Activated CD8-positive, alpha-beta T cell treated with anti-CD3 and anti-CD28 coated beads, Interleukin-2, amount 10 ng/mL, durations not matched to agents 7 days and 5 days (primary cell): Measurements from ENCODE around the gene ID3. TPM values are rescaled to one million over a fixed set of nuclear protein-coding genes. Genes with fewer than 3 reads are reported as not detected.
A peak's percentile ranks its signal among the peaks of the same experiment; 100 is the strongest.

Experiments
- ATAC-seq: fragments of 150-1000 bp; cut with Tn5 transposase; one replicate; pipeline ENCODE4 v1.10.0; 2021; ENCODE audit warnings: moderate library complexity
- CTCF ChIA-PET: fragments of 350-600 bp; sonication (Branson Sonifier 250); formaldehyde crosslinking; loops from one replicate; lab custom pipeline; 2021; ENCODE audit warnings: antibody characterized with exemption; lab: Charles Lee
- POLR2A ChIA-PET: fragments of 350-600 bp; sonication (Branson Sonifier 250); formaldehyde crosslinking; loops from one replicate; lab custom pipeline; 2021; ENCODE audit warnings: antibody characterized with exemption; lab: Charles Lee
- DNase-seq: peaks from one replicate; pipeline ENCODE4 v3.0.0-alpha.2; 2020
- H3K27ac Mint-ChIP-seq: one replicate; pipeline ENCODE4 v1.8.0; 2021; ENCODE audit warnings: mild to moderate bottlenecking, mixed read lengths
- H3K27me3 Mint-ChIP-seq: one replicate; pipeline ENCODE4 v1.8.0; 2021; ENCODE audit warnings: low read depth, mixed read lengths
- H3K36me3 Mint-ChIP-seq: one replicate; pipeline ENCODE4 v1.8.0; 2021; ENCODE audit warnings: low read depth, mixed read lengths
- H3K4me1 Mint-ChIP-seq: one replicate; pipeline ENCODE4 v1.8.0; 2021; ENCODE audit warnings: low read depth, mixed read lengths
- H3K4me3 Mint-ChIP-seq: one replicate; pipeline ENCODE4 v1.8.0; 2021; ENCODE audit warnings: mild to moderate bottlenecking, mixed read lengths
- H3K9me3 Mint-ChIP-seq: one replicate; pipeline ENCODE4 v1.8.0; 2022; ENCODE audit warnings: mixed read lengths; ENCODE audit not compliant: insufficient read depth
- total RNA-seq, 2 experiments: library from RNA; stranded (reverse); gene quantifications; one replicate each; pipeline ENCODE4 v1.2.3, GENCODE V29; 2021

Gene ID3
- total RNA-seq, 2 experiments from 2014 or later: 31.4 to 34.4 TPM

DNA sequence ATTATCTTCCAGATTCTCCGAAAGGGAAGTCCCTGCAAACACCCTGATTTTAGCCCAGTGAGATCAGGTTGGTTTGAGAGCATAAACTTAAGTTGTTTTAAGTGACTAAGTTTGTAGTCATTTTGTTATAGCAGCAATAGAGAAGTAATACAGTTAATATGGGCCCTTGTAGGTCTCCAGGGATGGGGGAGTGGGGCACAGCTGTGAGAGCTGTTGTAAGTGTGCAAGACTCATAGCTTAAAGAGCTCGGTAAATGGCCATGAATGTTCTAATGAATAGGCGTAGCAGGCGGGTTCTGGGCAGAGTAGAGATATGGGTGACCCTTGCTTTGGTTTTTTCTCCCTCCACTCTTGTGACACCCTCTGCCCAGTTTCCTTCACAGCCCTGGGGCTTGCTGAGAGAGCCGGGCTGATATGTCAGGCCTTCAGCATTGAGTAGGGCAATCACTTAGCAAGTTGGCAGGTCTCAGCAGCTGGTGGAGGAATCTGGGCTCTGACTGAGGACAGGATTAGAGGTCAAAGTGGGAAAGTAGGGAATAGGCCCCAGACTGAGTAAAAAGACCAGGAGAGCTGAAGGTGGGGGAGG lies 16.0 kb upstream of the ID3 start:
- no peak overlapping the region for H3K4me3 Mint-ChIP-seq

DNA sequence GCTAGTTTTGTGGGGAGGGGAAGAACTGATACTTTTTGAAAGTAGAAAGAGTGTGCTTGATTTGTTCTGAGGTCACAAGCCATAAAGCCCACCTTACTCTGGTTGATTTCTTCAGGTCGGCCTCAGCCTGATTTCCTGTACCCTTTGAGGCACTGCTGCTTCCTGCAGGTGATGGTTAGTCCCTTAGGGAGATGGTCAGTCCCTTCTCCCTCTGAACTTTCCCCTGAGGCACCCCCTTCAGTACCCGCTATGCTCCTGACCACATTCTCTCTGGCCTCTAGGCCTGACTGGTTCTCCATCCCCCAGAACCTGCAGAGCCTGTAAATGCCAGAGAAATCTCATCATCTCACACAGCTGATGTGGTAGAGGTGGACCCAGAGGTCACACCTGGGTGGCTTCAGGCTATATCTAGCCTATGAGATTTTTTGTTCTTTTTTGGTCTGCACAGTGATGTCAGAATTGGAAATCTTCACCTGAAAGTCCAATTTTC lies 15.0 kb upstream of the ID3 start:
- ATAC-seq: no peak
- H3K4me1 Mint-ChIP-seq: peaks cover 55% of the 10 kb centered on the region
- peaks cover 11% of the 10 kb centered on the region for H3K27me3 Mint-ChIP-seq
- H3K27ac Mint-ChIP-seq: peak overlapping the region; percentile 35
- no peaks in the 10 kb centered on the region for H3K36me3 Mint-ChIP-seq
- ChIA-PET POLR2A (interaction anchor here (1.4 kb wide), 1 partner anchor 18 kb away, joined by 4 read pairs; no protein-coding TSS in a partner anchor), CTCF (interaction anchor here (1.3 to 11.1 kb wide), 4 partner anchors 17 to 62 kb away, joined by 4 to 144 read pairs (median 34); partner anchors contain the start of gene ID3)
- H3K9me3 Mint-ChIP-seq: no peaks in the 10 kb centered on the region
- no peak for DNase-seq
- H3K4me3 Mint-ChIP-seq: no peak overlapping the region

More for the DNA sequence above, 16.0 kb upstream of the ID3 start:
- H3K27ac Mint-ChIP-seq: peak overlapping the region; percentile 41
- CTCF ChIA-PET: interaction anchor here (1.5 to 11.1 kb wide), 6 partner anchors 16 to 61 kb away, joined by 5 to 144 read pairs (median 20); partner anchors contain the start of gene ID3
- peaks cover 55% of the 10 kb centered on the region for H3K4me1 Mint-ChIP-seq
- peaks cover 5% of the 10 kb centered on the region for H3K27me3 Mint-ChIP-seq
- no peak for ATAC-seq
- H3K9me3 Mint-ChIP-seq: no peaks in the 10 kb centered on the region
- DNase-seq: no peak
- H3K36me3 Mint-ChIP-seq: no peaks in the 10 kb centered on the region
- POLR2A ChIA-PET: interaction anchor here (0.7 to 4.4 kb wide), 3 partner anchors 16 to 39 kb away, joined by 3 to 43 read pairs (median 4); no protein-coding TSS in a partner anchor

DNA sequence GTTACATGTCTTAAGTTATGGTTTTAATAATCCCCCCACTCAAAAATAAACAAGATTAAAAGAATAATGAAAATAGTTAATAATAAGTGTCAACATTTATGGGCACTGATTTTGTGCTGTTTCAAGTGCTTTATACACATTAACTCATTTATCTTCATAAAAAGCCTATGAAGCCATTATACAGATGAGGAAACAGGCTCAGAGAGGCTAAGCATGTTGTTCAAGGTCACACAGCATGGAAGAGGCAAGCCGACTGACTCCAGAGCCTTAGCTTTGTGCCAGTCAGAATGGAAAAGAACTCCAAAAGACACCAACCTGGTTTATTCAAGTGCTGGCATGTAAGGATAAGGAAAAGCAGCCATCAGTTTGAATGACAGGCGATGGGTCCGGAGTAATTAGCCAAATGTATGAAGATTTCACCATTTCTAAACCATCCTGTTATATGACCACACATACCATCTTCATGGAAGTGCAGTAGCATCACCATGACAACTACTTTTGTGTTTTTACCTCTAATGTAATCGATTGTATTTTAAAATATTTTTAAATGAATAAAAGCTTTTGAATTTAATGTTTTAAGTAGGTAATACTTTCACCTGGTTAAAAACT lies 14.4 kb upstream of the ID3 start:
- no peak for DNase-seq
- Mint-ChIP-seq H3K9me3 (no peaks in the 10 kb centered on the region), H3K4me3 (no peak overlapping the region), H3K36me3 (no peaks in the 10 kb centered on the region), H3K27me3 (peaks cover 17% of the 10 kb centered on the region), H3K4me1 (peaks cover 51% of the 10 kb centered on the region), H3K27ac (no peak overlapping the region)
- ATAC-seq: no peak
- CTCF ChIA-PET: interaction anchor here (0.7 to 11.1 kb wide), 8 partner anchors 14 to 62 kb away, joined by 3 to 144 read pairs (median 5); partner anchors contain the start of gene ID3
- POLR2A ChIA-PET: interaction anchor here (0.9 to 1.4 kb wide), 2 partner anchors 18 to 26 kb away, joined by 3 to 4 read pairs; no protein-coding TSS in a partner anchor

DNA sequence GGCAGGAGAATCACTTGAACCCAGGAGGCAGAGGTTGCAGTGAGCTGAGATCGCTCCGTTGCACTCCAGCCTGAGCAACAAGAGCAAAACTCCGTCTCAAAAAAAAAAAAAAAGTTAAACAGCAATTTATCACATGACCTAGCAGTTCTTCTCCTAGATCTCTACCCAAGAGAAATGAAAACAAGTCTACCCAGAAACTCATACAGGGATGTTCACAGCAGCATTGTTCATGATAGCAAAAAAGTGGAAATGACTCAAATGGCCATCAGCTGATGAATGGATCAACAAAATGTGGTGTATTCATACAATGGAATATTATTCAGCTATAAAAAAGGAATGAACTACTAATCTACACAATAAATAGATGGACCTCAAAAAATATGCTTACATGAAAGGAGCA lies 12.2 kb upstream of the ID3 start:
- Mint-ChIP-seq H3K4me3 (no peak overlapping the region), H3K36me3 (no peaks in the 10 kb centered on the region), H3K27ac (no peak overlapping the region), H3K9me3 (no peaks in the 10 kb centered on the region), H3K4me1 (peaks cover 38% of the 10 kb centered on the region), H3K27me3 (peaks cover 28% of the 10 kb centered on the region)
- no peak for ATAC-seq
- ChIA-PET CTCF (interaction anchor here (0.7 to 11.1 kb wide), 3 partner anchors 16 to 65 kb away, joined by 3 to 144 read pairs (median 4); no protein-coding TSS in a partner anchor), POLR2A (interaction anchor here (1.1 kb wide), 1 partner anchor 254 kb away, joined by 4 read pairs; the partner anchor contains the start of gene HMGCL)
- no peak for DNase-seq

DNA sequence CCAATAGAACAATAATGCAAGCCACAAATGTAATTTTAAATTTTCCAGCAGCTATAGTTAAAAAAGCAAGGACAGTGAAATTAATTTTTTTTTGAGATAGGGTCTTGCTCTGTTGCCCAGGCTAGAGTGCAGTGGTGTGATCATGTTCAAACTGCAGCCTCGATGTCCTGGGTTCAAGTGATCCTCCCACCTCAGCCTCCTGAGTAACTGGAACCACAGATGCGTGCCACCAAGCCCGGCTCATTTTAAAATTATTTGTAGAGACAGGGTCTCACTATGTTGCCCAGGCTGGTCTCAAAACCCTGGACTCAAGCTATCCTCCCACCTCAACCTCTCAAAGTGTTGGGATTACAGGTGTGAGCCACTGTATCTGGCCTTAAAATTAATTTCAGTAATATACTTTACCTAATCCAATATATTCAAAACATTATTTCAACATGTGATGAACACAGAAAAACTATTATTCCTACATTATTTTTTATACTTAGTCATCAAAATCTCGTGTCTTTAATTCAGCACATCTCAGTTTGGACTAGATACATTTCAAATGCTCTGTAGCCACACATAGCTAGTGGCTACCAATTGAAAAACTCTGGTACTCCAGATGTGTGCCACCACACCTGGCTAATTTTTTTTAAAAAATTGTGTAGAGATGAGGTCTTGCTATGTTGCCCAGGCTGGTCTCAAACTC lies 10.8 kb upstream of the ID3 start:
- peaks cover 25% of the 10 kb centered on the region for H3K4me1 Mint-ChIP-seq
- no peak overlapping the region for H3K27ac Mint-ChIP-seq
- H3K27me3 Mint-ChIP-seq: peaks cover 35% of the 10 kb centered on the region
- CTCF ChIA-PET: interaction anchor here (1.2 to 11.1 kb wide), 2 partner anchors 11 to 66 kb away, joined by 3 to 144 read pairs; no protein-coding TSS in a partner anchor
- no peaks in the 10 kb centered on the region for H3K9me3 Mint-ChIP-seq
- POLR2A ChIA-PET: interaction anchor here (1.3 to 2.3 kb wide), 2 partner anchors 11 to 22 kb away, joined by 3 to 13 read pairs; partner anchors contain the start of gene ID3
- no peaks in the 10 kb centered on the region for H3K36me3 Mint-ChIP-seq
- ATAC-seq (no peak), DNase-seq (no peak)
- H3K4me3 Mint-ChIP-seq: no peak overlapping the region

DNA sequence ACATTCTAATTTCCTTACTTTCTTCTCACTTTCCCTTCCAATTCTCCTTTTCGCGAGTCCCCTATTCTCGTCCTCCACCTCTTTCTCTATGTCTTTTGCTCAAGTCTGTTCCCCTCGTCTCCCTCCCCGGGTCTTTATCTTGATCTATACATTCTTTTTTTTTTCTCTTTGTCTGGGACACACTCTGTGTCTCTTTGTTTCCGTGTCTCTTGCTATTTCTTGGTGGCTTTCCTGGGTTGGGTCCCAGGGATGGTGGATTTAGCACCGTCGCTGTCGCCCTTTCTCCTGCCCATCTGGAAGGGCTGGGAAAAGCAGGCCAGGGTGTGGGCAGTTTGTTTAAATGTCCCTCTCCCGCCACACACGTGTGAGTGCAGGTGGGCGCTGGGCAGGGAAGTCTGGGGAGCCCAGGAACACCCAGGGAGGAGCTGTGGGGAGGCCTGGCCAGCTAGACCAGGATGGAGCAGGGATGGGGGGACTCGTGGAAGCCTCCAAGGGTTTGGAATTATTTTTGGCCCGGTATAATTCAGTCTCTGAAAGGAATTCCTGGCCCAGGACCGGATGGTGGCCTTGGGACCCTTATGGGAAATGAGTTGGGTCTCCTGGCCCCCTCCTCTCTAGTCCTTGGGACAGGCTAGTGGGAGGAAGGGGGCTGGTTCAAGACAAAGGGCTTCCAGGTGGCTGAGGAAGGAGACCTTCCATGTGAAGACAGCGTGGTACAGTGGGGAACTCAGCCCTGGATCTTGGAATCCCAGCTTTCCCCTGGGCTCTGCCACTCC lies 9.5 kb upstream of the ID3 start:
- Mint-ChIP-seq H3K4me1 (peaks cover 13% of the 10 kb centered on the region), H3K4me3 (peak overlapping the region; percentile 68), H3K27me3 (peaks cover 44% of the 10 kb centered on the region), H3K9me3 (no peaks in the 10 kb centered on the region), H3K36me3 (no peaks in the 10 kb centered on the region), H3K27ac (peak overlapping the region; percentile 17)
- ATAC-seq (no peak), DNase-seq (no peak)
- ChIA-PET POLR2A (interaction anchor here (0.6 to 2.3 kb wide), 2 partner anchors 9 to 503 kb away, joined by 3 to 13 read pairs; partner anchors contain the start of gene ID3), CTCF (interaction anchor here (1.3 to 11.1 kb wide), 3 partner anchors 15 to 67 kb away, joined by 3 to 144 read pairs (median 9); no protein-coding TSS in a partner anchor)

DNA sequence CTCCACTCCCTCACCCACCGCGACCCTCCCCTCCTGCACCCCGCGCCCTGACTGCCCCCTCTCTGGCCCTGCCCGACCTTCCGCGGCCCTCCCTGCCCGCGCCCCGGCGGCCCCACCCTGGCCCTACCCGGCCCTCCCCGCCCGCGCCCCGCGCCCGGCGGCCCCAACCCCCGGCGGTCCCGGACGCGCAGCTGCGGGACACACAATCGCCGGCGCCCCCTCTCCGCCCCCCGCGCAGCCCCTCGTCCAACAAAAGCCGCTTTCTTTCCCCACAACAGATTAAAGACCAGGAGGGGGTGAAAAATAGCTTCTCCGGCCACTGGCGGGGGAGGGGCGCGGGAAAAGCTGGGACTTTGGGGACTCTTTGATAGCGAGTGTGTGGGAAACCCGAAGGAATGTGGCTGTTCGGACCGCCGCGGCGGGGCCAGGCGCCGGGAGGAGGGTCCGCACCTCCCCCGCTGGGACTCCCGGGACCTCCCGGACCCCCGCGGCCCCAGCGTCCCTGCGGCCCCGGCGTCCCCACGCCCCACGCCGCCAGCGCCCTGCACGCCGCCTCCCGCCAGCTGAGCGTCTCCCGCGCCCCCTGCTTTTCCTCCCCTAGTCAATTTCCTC lies 8.8 kb upstream of the ID3 start:
- H3K36me3 Mint-ChIP-seq: no peaks in the 10 kb centered on the region
- H3K9me3 Mint-ChIP-seq: no peaks in the 10 kb centered on the region
- H3K4me1 Mint-ChIP-seq: peaks cover 18% of the 10 kb centered on the region
- ChIA-PET CTCF (interaction anchor here (1.3 to 2.5 kb wide), 3 partner anchors 14 to 69 kb away, joined by 3 to 9 read pairs (median 7); no protein-coding TSS in a partner anchor), POLR2A (interaction anchor here (0.6 kb wide), 1 partner anchor 504 kb away, joined by 3 read pairs; no protein-coding TSS in a partner anchor)
- no peak for ATAC-seq
- DNase-seq: no peak
- H3K27ac Mint-ChIP-seq: peak overlapping the region; percentile 17
- H3K27me3 Mint-ChIP-seq: peaks cover 50% of the 10 kb centered on the region
- H3K4me3 Mint-ChIP-seq: peak overlapping the region; percentile 68

DNA sequence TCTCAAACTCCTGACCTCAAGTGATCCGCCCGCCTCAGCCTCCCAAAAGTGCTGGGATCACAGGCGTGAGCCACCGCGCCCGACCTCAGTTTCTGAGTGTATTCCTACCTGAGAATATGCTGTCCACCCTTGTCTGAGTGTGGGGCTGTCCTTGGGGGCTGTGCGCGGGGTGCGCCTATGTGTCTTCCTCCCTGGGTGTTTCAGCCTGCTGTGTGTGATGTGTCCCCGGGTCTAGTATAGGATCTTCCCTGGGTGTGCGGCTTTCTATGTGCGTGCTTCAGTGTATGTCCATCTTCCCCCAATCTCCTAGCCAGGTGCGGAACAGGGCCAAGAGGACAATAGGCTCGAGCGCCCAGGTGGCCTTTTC lies 8.3 kb upstream of the ID3 start:
- DNase-seq (no peak), ATAC-seq (no peak)
- Mint-ChIP-seq H3K27ac (no peak overlapping the region), H3K27me3 (peaks cover 52% of the 10 kb centered on the region), H3K4me3 (peak overlapping the region; percentile 46), H3K4me1 (peaks cover 21% of the 10 kb centered on the region), H3K36me3 (no peaks in the 10 kb centered on the region), H3K9me3 (no peaks in the 10 kb centered on the region)
- ChIA-PET CTCF (interaction anchor here (2.2 to 2.5 kb wide), 2 partner anchors 67 to 69 kb away, joined by 7 to 9 read pairs; no protein-coding TSS in a partner anchor), POLR2A (no interaction called here)

DNA sequence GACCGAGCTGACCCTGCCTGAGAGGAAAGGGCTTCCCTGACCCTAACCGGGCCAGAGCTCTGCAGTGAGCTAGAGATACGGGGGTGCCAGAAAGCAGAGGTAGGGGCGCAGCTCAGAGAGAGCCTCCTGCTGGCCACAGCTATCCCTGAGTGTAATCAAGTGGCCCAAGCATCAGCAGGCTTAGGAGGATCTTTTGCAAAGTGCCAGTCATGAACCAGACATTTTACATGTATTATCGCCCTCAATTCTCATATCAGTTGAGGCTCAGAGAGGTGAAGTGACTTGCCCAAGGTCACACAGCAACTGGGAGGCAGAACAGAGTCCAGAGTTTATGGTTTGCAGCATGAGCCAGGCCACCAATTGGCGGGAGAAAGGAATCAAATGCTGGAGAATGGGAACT lies 7.0 kb upstream of the ID3 start:
- no peak for DNase-seq
- ChIA-PET CTCF (interaction anchor here (1.1 to 4.1 kb wide), 7 partner anchors 11 to 71 kb away, joined by 3 to 13 read pairs (median 7); no protein-coding TSS in a partner anchor), POLR2A (no interaction called here)
- ATAC-seq: no peak
- peaks cover 58% of the 10 kb centered on the region for H3K27me3 Mint-ChIP-seq
- peaks cover 34% of the 10 kb centered on the region for H3K4me1 Mint-ChIP-seq
- no peaks in the 10 kb centered on the region for H3K9me3 Mint-ChIP-seq
- H3K36me3 Mint-ChIP-seq: no peaks in the 10 kb centered on the region
- no peak overlapping the region for H3K4me3 Mint-ChIP-seq
- H3K27ac Mint-ChIP-seq: no peak overlapping the region

DNA sequence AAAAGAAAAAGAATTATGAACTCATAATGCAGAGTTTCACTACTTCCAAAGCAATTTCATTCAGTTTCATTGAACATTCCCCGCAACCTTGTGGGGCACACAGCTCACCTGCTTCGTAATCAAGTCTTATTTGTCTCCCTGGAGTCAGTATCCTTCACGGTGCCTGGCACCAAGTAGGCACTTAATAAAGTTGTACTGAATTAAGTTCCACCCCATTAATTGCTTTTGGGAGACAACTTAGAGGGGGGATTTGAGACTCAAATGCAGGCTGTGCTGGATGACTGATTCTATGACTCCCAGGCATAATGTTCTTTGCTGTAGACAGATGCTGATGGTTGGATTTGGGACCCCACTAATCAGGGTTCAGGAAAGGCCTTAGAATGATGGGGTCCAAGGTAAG lies 6.5 kb upstream of the ID3 start:
- POLR2A ChIA-PET: no interaction called here
- CTCF ChIA-PET: interaction anchor here (1.1 to 4.1 kb wide), 10 partner anchors 10 to 99 kb away, joined by 3 to 13 read pairs (median 4); no protein-coding TSS in a partner anchor
- Mint-ChIP-seq H3K9me3 (no peaks in the 10 kb centered on the region), H3K36me3 (no peaks in the 10 kb centered on the region), H3K4me1 (peaks cover 36% of the 10 kb centered on the region), H3K27me3 (peaks cover 63% of the 10 kb centered on the region), H3K4me3 (no peak overlapping the region), H3K27ac (no peak overlapping the region)
- no peak for DNase-seq
- ATAC-seq: no peak
